Dedifferentiated amniotic fluid mesenchymal stem cell (primary cell): ENCODE data around the gene SLC2A6.

ENCODE experiments used
- DNase-seq: peaks from one replicate; pipeline ENCODE4 v3.0.0-alpha.2; 2016; ENCODE audit errors: extremely low spot score

The SLC2A6 gene

GRCh38 chr9:133437753-133438531 lies 41.0 kb downstream of the SLC2A6 start:
- no peak for DNase-seq

- DNase-seq, result no peak
Measured at GRCh38 chr9:133436681-133437080, 42.2 kb downstream of the SLC2A6 start.

- no peak for DNase-seq
Measured at GRCh38 chr9:133433351-133433843, 45.5 kb downstream of the SLC2A6 start.

- no peak for DNase-seq
Measured at GRCh38 chr9:133430244-133430643, 48.7 kb downstream of the SLC2A6 start.

- no peak for DNase-seq
Measured at GRCh38 chr9:133429641-133430161, 49.2 kb downstream of the SLC2A6 start.

- no peak for DNase-seq
Measured at GRCh38 chr9:133429214-133429613, 49.7 kb downstream of the SLC2A6 start.

GRCh38 chr9:133428617-133429101 lies 50.2 kb downstream of the SLC2A6 start:
- DNase-seq, result no peak

- no peak for DNase-seq
Measured at GRCh38 chr9:133427658-133428348, 51.1 kb downstream of the SLC2A6 start.

- DNase-seq, result no peak
Measured at GRCh38 chr9:133426011-133426410, 52.9 kb downstream of the SLC2A6 start.

- DNase-seq, result no peak
Measured at GRCh38 chr9:133425049-133425632, 53.8 kb downstream of the SLC2A6 start.

GRCh38 chr9:133424187-133424586 lies 54.7 kb downstream of the SLC2A6 start:
- no peak for DNase-seq

- no peak for DNase-seq
Measured at GRCh38 chr9:133423216-133423615, 55.7 kb downstream of the SLC2A6 start.

- DNase-seq, result no peak
Measured at GRCh38 chr9:133421615-133422542, 57.0 kb downstream of the SLC2A6 start, which contains the start of gene ADAMTS13. ADAMTS13 (plus strand) TSS chr9:133422367; CDS start chr9:133422444, 77 bp downstream.
